CD4-positive, alpha-beta T cell treated with Interleukin-1 beta for 1 hour (primary cell): ENCODE data around the gene JAKMIP1.
"Not testable (repeated sequence)": the region's sequence is repeated elsewhere in the genome, so short reads cannot be mapped to it uniquely, and the experiment has no call there.

Experiments
- DNase-seq, 2 donors: peaks; one replicate each; pipeline ENCODE4 v3.0.0-alpha.2; 2020 to 2022

Gene JAKMIP1

GRCh38 chr4:6228158-6229067, 28.1 kb upstream of the JAKMIP1 start:
- no peak for DNase-seq

GRCh38 chr4:6227412-6228157, 27.2 kb upstream of the JAKMIP1 start:
- no peak for DNase-seq

GRCh38 chr4:6226506-6226905, 26.2 kb upstream of the JAKMIP1 start:
- no peak for DNase-seq

- peak in 1 of 2 donors; percentile 6 for DNase-seq
These were observed 25.1 kb upstream of the JAKMIP1 start for GRCh38 chr4:6225469-6225868.

GRCh38 chr4:6224735-6225134, 24.4 kb upstream of the JAKMIP1 start:
- DNase-seq, result no peak

- DNase-seq, result no peak
These were observed 22.5 kb upstream of the JAKMIP1 start for GRCh38 chr4:6222761-6223292.

- peak; percentile 36 to 39 for DNase-seq
These were observed 21.8 kb upstream of the JAKMIP1 start for GRCh38 chr4:6221851-6222760.

GRCh38 chr4:6221301-6221850, 21.0 kb upstream of the JAKMIP1 start:
- no peak for DNase-seq

- DNase-seq, result no peak
These were observed 17.5 kb upstream of the JAKMIP1 start for GRCh38 chr4:6217716-6218381.

GRCh38 chr4:6216588-6216987, 16.2 kb upstream of the JAKMIP1 start:
- DNase-seq, result no peak

GRCh38 chr4:6209921-6210320, 9.6 kb upstream of the JAKMIP1 start:
- no peak for DNase-seq

GRCh38 chr4:6209291-6209690, 8.9 kb upstream of the JAKMIP1 start:
- not testable (repeated sequence) for DNase-seq

- DNase-seq, result no peak
These were observed 8.1 kb upstream of the JAKMIP1 start for GRCh38 chr4:6208416-6208815.

- no peak for DNase-seq
These were observed 7.3 kb upstream of the JAKMIP1 start for GRCh38 chr4:6207602-6208001.

- no peak for DNase-seq
These were observed 6.5 kb upstream of the JAKMIP1 start for GRCh38 chr4:6206771-6207290.

- DNase-seq, result no peak
These were observed 5.6 kb upstream of the JAKMIP1 start for GRCh38 chr4:6205973-6206372.

GRCh38 chr4:6205567-6205931, 5.2 kb upstream of the JAKMIP1 start:
- no peak for DNase-seq

GRCh38 chr4:6204871-6205566, 4.7 kb upstream of the JAKMIP1 start:
- no peak for DNase-seq

- no peak for DNase-seq
These were observed 3.7 kb upstream of the JAKMIP1 start for GRCh38 chr4:6204098-6204497.

GRCh38 chr4:6201580-6202091, 1.3 kb upstream of the JAKMIP1 start:
- DNase-seq, result peak; percentile 39 to 53

- peak in 1 of 2 donors; percentile 26 for DNase-seq
These were observed 593 bp upstream of the JAKMIP1 start for GRCh38 chr4:6200922-6201362.
